Left ventricle myocardium inferior (tissue), 1 donor: ENCODE results near the gene NGF. TPM values are rescaled to one million over a fixed set of nuclear protein-coding genes. Genes with fewer than 3 reads are reported as not detected.

ENCODE experiments used
- DNase-seq: peaks from one replicate; pipeline ENCODE4 v3.0.0-alpha.2; 2020
- H3K27ac ChIP-seq: fragments of 200-600 bp; replicated peaks from 2 replicates; pipeline ENCODE4 v1.8.0; 2021
- H3K27me3 ChIP-seq: fragments of 200-600 bp; 2 replicates; pipeline ENCODE4 v1.8.0; 2021; ENCODE audit warnings: low read depth
- H3K36me3 ChIP-seq: fragments of 200-600 bp; 2 replicates; pipeline ENCODE4 v1.8.0; 2021
- H3K4me1 ChIP-seq: fragments of 200-600 bp; 2 replicates; pipeline ENCODE4 v1.8.0; 2021
- H3K4me3 ChIP-seq: fragments of 200-600 bp; 2 replicates; pipeline ENCODE4 v1.8.0; 2021; ENCODE audit warnings: mild to moderate bottlenecking, moderate library complexity
- H3K9me3 ChIP-seq: fragments of 200-600 bp; replicated peaks from 2 replicates; pipeline ENCODE4 v1.8.0; 2021
- intact Hi-C: fragments of 100-400 bp; cut with micrococcal nuclease; formaldehyde crosslinking; loops from one replicate; pipeline ENCODE4 v1.11.0; 2022
- total RNA-seq: library from RNA; stranded (reverse); fragmentation: NEBNext Ultra II Directional; extraction: Animal tissue kit (Norgen Biotek cat#: 25700); gene quantifications from one replicate; pipeline ENCODE4 v1.2.1, GENCODE V29; 2021
- TF ChIP-seq, protein P1 (sequence below): fragments of 200-600 bp; IDR thresholded peaks from 2 replicates; pipeline ENCODE4 v1.8.0; 2021; ENCODE audit warnings: antibody characterized with exemption, mild to moderate bottlenecking, borderline replicate concordance
- donor health status: DM: no; HTN: yes; CAD: no; lungs with severe emphysema.

Gene NGF
- total RNA-seq, 1 donor from 2014 or later = 5.3 TPM

- Histone ChIP-seq H3K4me1 (peaks cover 26% of the 10 kb centered on the region), H3K27me3 (no peaks in the 10 kb centered on the region), H3K4me3 (no peak overlapping the region), H3K9me3 (peaks cover 40% of the 10 kb centered on the region), H3K27ac (no peak overlapping the region), H3K36me3 (no peaks in the 10 kb centered on the region)
- intact Hi-C loops = no loop called here
- TF ChIP-seq, protein P1, sequence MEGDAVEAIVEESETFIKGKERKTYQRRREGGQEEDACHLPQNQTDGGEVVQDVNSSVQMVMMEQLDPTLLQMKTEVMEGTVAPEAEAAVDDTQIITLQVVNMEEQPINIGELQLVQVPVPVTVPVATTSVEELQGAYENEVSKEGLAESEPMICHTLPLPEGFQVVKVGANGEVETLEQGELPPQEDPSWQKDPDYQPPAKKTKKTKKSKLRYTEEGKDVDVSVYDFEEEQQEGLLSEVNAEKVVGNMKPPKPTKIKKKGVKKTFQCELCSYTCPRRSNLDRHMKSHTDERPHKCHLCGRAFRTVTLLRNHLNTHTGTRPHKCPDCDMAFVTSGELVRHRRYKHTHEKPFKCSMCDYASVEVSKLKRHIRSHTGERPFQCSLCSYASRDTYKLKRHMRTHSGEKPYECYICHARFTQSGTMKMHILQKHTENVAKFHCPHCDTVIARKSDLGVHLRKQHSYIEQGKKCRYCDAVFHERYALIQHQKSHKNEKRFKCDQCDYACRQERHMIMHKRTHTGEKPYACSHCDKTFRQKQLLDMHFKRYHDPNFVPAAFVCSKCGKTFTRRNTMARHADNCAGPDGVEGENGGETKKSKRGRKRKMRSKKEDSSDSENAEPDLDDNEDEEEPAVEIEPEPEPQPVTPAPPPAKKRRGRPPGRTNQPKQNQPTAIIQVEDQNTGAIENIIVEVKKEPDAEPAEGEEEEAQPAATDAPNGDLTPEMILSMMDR = no peak
- DNase-seq = no peak
These were observed 82.9 kb downstream of the NGF start for GRCh38 chr1:115255154-115255553.

DNA sequence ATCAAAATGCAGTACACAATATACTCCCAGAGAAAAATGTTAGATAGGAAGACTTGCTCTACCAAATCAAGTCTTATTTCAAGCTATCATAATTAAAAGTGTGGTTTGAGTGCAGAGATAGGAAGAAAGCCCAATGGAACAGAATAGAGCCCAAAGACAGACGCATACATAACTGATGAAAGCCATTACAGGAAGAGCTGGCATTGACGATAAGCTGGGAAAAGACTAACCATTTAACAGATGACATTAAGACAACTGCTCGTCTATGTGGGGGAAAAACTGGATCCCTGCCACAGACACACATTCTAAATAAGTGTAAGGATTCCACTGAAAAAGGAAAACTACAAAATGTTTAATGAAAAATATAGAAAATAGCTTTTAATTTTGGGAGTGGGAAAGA lies 85.5 kb downstream of the NGF start:
- peaks cover 25% of the 10 kb centered on the region for H3K9me3 ChIP-seq
- TF ChIP-seq, protein P1 = no peak
- H3K4me1 ChIP-seq = peaks cover 26% of the 10 kb centered on the region
- no peak overlapping the region for H3K4me3 ChIP-seq
- H3K27me3 ChIP-seq = no peaks in the 10 kb centered on the region
- peak overlapping the region; percentile 81 for H3K27ac ChIP-seq
- no peak for DNase-seq
- intact Hi-C loops = no loop called here
- H3K36me3 ChIP-seq = no peaks in the 10 kb centered on the region

DNA sequence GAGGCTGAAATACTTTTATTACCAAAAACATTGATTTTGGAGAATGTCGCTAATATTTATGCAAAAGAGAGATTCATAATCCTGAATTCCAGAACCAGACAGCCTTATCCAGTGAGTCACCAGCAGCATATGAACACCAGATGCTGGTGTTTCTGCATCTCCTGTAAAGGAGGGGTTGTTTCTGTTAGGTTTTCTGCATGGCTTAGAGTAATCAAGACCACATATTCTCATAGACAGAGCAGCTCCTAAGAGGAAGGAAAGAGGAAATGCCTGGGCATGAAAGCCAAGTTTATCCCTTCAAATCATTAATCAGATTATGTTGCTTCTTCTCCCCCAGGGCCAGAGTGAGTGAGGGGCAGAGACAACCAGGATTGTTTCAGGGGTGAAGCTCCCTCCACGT lies 86.2 kb downstream of the NGF start:
- H3K27ac ChIP-seq = peak overlapping the region; percentile 81
- no peaks in the 10 kb centered on the region for H3K27me3 ChIP-seq
- no peaks in the 10 kb centered on the region for H3K36me3 ChIP-seq
- TF ChIP-seq, protein P1 = no peak
- intact Hi-C loops = no loop called here
- no peak for DNase-seq
- H3K9me3 ChIP-seq = peaks cover 18% of the 10 kb centered on the region
- no peak overlapping the region for H3K4me3 ChIP-seq
- peaks cover 26% of the 10 kb centered on the region for H3K4me1 ChIP-seq

GRCh38 chr1:115251340-115251748 lies 86.7 kb downstream of the NGF start:
- peak overlapping the region; percentile 81 for H3K27ac ChIP-seq
- no peaks in the 10 kb centered on the region for H3K36me3 ChIP-seq
- no peak overlapping the region for H3K4me3 ChIP-seq
- DNase-seq = no peak
- intact Hi-C loops = no loop called here
- peaks cover 26% of the 10 kb centered on the region for H3K4me1 ChIP-seq
- peaks cover 18% of the 10 kb centered on the region for H3K9me3 ChIP-seq
- TF ChIP-seq, protein P1 = no peak
- no peaks in the 10 kb centered on the region for H3K27me3 ChIP-seq

DNA sequence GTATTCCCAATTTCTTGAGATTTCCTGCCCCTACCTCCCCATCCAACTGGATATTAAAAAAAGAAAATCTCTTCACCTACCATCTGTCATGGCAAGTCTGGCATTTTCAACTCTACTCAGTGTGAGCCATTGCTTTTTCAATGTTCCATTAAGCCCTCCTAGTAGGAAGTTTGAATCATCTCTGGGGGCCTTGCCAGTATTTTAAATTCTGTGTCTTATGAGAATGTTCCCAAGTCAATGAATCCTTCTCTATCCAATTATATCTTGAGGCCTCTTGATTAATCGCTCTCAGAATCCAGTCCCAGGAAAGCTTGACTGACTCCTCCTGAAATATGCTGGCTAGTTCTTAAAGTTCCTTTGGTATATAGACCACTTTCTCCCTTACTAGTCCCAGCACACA lies 91.5 kb downstream of the NGF start:
- TF ChIP-seq, protein P1 = no peak
- no peak overlapping the region for H3K4me3 ChIP-seq

DNA sequence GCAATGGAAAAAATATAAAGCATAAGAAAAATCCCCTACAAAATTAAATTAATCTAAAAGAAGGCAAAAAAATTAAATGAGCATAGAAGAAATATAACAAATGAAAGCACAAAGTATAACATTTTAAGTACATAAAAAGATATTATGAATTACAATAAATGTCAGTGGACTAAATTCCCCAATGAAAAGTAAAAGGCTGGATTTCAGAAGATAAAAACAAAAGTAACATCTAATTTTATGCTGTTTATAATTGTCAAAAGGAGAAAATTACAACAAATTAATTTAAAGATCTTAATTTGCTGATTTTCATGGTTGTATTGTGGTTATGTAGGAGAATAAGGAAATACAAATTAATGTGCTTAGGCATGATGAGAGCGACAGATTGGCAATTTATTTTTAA lies 92.8 kb downstream of the NGF start:
- intact Hi-C loops = no loop called here
- Histone ChIP-seq H3K4me3 (no peak overlapping the region), H3K36me3 (no peaks in the 10 kb centered on the region), H3K27me3 (no peaks in the 10 kb centered on the region), H3K4me1 (no peaks in the 10 kb centered on the region), H3K27ac (no peak overlapping the region), H3K9me3 (peaks cover 34% of the 10 kb centered on the region)
- no peak for DNase-seq
- TF ChIP-seq, protein P1 = no peak

More for the DNA sequence above, 91.5 kb downstream of the NGF start:
- Histone ChIP-seq H3K4me1 (peaks cover 10% of the 10 kb centered on the region), H3K36me3 (no peaks in the 10 kb centered on the region), H3K9me3 (peaks cover 34% of the 10 kb centered on the region), H3K27ac (no peak overlapping the region), H3K27me3 (no peaks in the 10 kb centered on the region)
- DNase-seq = no peak
- intact Hi-C loops = no loop called here
